ENCODE measurements around the gene GJB5. TPM values are rescaled to one million over a fixed set of nuclear protein-coding genes. Genes with fewer than 3 reads are reported as not detected.

The GJB5 gene
- total and polyA plus RNA-seq, 8 donors, result not detected

DNA sequence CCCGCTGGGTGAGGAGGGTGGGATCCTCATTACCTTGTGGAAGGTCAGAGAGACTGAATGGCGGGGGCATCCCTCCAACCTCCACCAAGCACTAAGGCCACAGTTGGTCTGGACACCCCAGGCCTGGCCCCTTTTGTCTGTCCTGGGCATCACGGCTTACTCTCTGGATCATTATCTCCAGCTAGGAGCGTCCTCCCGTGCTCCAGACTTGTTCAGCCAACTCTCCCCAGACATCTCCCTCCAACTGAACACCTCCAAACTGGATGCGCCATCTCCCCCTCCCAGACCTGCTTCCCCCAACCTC, 7.3 kb upstream of the GJB5 start:
- WGBS, 2 donors, result 62 to 71% methylated on average over 6 of the region's 6 CpGs
- no peak for TF ChIP-seq CTCF (IDR thresholded peaks at IDR 0.05)
- H3K36me3 ChIP-seq, result no peaks in the 10 kb centered on the region
- no peaks in the 10 kb centered on the region for H3K27me3 ChIP-seq
- FAIRE-seq, result no peak
- no peak overlapping the region for H3K4me3 ChIP-seq
- no peaks in the 10 kb centered on the region for H3K4me1 ChIP-seq
- DNase-seq, result no peak
- H3K27ac ChIP-seq, result no peak overlapping the region
- intact Hi-C loops (cut with DNase I), result loop anchor here in 1 of 3 donors (10.0 kb wide), 1 partner anchor 293 kb away; no protein-coding TSS in a partner anchor
- no peaks in the 10 kb centered on the region for H3K9me3 ChIP-seq
- no peak for ATAC-seq

GRCh38 chr1:34749992-34750391, 4.9 kb upstream of the GJB5 start:
- H3K27me3 ChIP-seq, result no peaks in the 10 kb centered on the region
- WGBS, 2 donors, result 48 to 56% methylated on average over 8 of the region's 8 CpGs
- H3K36me3 ChIP-seq, result no peaks in the 10 kb centered on the region
- H3K4me3 ChIP-seq, result no peak overlapping the region
- FAIRE-seq (no peak), DNase-seq (no peak), ATAC-seq (no peak)
- no peak overlapping the region for H3K27ac ChIP-seq
- H3K4me1 ChIP-seq, result no peaks in the 10 kb centered on the region
- H3K9me3 ChIP-seq, result no peaks in the 10 kb centered on the region
- intact Hi-C loops (cut with DNase I), result loop anchor here in 1 of 3 donors (10.0 kb wide), 1 partner anchor 295 kb away; no protein-coding TSS in a partner anchor
- TF ChIP-seq CTCF (IDR thresholded peaks at IDR 0.05), result no peak

DNA sequence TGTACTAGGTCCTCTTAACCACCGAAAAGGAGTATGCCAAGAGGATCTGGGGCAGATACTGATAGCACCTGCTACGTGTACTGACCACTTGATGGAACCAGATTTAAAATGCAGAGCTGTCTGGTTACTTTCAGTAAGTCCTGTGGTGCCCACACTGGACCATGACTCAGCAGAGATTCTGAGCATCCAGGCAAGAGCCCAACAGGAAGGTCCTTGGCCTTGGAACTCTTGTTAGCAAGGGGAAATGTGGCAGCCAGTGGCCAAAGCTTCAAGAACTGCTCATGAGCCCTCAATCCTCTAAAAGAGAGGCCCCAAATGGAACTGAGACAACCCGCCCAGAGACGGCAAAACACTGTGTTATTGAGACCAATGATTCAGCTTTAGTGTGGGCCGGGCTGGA, 4.2 kb upstream of the GJB5 start:
- ATAC-seq, result no peak
- Histone ChIP-seq H3K36me3 (no peaks in the 10 kb centered on the region), H3K27ac (no peak overlapping the region), H3K27me3 (no peaks in the 10 kb centered on the region), H3K4me3 (no peak overlapping the region), H3K9me3 (no peaks in the 10 kb centered on the region), H3K4me1 (no peaks in the 10 kb centered on the region)
- no peak for DNase-seq
- no peak for FAIRE-seq
- intact Hi-C loops (cut with DNase I), result no loop called here
- no peak for TF ChIP-seq CTCF (IDR thresholded peaks at IDR 0.05)
- WGBS, 2 donors, result 77 to 85% methylated on average over 5 of the region's 5 CpGs

DNA sequence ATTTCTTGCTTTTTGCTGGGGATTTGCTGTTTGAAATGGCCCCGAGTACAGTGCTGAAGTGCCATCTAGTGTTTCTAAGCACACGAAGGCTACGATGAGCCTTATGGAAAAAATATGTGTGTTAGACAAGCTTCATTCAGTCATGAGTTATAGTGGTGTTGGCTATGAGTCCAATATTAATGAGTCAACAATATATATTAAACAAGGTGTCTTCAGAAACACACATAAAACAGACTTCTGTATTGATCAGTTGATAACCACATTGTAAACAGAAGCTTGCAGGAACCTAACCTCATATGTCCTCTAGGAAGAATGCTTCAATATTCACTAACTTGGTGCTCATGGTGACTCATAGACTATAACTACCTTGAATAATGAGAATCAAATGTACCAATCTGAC, 1.7 kb upstream of the GJB5 start:
- H3K27me3 ChIP-seq, result no peaks in the 10 kb centered on the region
- no peak overlapping the region for H3K4me3 ChIP-seq
- no peaks in the 10 kb centered on the region for H3K36me3 ChIP-seq
- intact Hi-C loops (cut with DNase I), result no loop called here
- 76 to 78% methylated on average over 3 of the region's 3 CpGs for WGBS, 2 donors
- no peak for TF ChIP-seq CTCF (IDR thresholded peaks at IDR 0.05)
- ATAC-seq (no peak), FAIRE-seq (no peak), DNase-seq (no peak)
- no peaks in the 10 kb centered on the region for H3K4me1 ChIP-seq
- no peak overlapping the region for H3K27ac ChIP-seq
- H3K9me3 ChIP-seq, result no peaks in the 10 kb centered on the region

DNA sequence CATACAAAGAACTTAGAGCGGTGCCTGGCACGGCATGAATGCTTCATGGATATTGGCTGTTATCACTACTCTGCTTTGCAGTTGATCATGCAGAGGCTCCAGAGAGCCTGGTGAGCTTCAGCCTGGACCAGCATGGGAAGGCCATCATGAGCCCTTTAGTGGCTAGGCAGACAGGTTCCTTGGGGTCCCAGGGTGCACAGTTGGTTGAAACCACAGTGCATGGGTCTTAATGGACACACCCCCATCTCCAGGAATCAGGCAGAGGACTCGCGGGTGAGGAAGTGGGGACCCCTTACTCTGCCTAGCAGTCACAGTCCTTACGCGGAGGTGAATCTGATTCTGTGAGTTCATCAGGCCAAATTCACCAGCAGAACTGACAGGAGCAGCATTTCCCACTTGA, 1.1 kb downstream of the GJB5 start:
- no peaks in the 10 kb centered on the region for H3K9me3 ChIP-seq
- FAIRE-seq (no peak), DNase-seq (no peak), ATAC-seq (no peak)
- TF ChIP-seq CTCF (IDR thresholded peaks at IDR 0.05), result no peak
- no peaks in the 10 kb centered on the region for H3K27me3 ChIP-seq
- 89 to 91% methylated on average over 6 of the region's 6 CpGs for WGBS, 2 donors
- intact Hi-C loops (cut with DNase I), result no loop called here
- no peak overlapping the region for H3K27ac ChIP-seq
- H3K4me3 ChIP-seq, result no peak overlapping the region
- H3K4me1 ChIP-seq, result no peaks in the 10 kb centered on the region
- no peaks in the 10 kb centered on the region for H3K36me3 ChIP-seq
